HG03565 (cell line): ENCODE data around the gene PKHD1.

Source experiments
- ATAC-seq: cut with Tn5 transposase; IDR thresholded peaks from one replicate; pipeline ENCODE4 v1.9.1; 2021; ENCODE audit warnings: mild to moderate bottlenecking, moderate library complexity; ENCODE audit not compliant: unreplicated experiment

The PKHD1 gene

GRCh38 chr6:52087498-52087999 lies at the start of gene PKHD1:
PKHD1 (minus strand) TSS chr6:52087613; CDS start chr6:52084933, 2,680 bp downstream.
- no peak for ATAC-seq

DNA sequence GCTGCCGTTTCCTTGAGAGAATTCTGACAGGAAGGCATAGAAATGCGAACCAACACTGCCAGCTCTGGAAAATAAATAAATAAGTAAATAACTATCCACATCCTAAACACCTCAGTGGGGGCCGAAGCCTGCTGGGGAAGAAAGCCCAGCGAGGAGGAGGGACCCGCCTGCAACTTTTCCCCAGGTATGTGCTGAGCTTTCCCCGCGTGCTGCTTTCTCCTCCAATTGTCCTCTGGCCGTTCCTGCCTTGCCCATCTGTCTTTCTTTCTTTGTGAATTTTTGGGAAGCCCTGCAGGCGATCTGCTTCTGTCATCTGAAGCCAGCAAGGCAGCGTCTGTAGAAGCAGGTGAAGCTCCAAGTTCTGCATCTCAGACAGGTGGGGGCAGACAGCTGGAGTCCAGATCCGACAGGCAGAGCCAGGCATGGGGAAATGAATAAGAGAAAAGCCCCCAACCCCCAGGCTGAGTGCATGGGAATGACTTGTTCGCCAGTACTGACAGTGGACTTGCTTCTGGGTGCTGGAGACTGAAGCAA lies 49.6 kb upstream of the PKHD1 start:
- no peak for ATAC-seq

DNA sequence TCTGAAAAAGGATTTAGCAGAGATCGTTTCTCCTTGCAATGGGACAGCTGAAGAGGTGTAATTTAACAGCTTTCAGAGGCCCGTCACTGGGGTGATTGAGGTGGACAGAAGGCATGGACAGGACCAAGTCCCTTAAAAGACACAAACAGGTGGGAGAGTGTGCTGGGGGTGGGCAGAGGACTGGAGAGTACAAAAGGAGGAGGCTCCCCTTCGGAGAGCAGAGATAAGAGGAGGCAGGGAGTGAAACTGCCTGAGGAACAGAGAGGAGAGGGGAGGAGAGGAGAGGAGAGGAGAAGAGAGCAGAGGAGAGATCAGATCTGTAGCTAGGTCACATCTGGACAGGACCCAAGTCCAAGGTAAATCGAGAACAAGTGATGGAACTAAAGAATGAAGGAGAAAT lies 48.6 kb upstream of the PKHD1 start:
- ATAC-seq: no peak

DNA sequence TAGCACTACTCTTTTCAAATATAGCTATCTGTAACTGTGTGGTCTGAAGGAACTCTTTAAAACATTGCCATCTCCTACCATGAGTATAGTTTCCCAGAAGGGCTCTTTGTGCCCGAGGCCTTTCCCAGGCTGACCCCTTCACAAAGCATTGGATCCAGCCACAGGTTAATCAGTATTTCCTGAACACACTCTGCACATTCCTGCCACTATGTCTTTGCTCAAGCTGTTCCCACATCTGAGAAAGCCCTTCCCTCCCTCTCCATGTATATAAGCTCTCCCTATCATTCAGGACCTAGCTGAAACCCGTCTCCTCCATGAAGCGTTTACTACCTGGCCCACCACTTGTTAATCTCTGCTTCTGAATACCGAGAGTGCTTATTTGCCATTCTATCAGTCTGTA lies 47.8 kb upstream of the PKHD1 start:
- ATAC-seq: no peak

DNA sequence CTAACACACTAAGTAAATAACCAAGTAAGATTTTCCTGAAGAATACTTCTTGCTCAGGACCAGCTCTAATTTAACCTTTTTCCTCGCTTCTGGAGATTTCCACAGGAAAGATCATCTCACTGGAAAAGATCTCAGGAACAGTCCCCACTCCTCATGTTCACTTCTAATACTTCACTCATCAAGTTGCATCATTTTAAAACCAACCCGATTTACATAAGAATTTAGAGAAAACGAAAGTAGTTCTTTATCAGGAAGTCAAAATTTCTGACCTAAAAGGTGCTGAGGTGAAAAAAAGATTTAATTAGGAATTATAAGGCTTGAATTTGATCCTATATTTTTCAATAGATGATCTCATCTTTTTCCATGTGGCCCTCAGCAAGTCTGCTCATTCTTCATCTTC lies 46.6 kb upstream of the PKHD1 start:
- ATAC-seq: no peak

DNA sequence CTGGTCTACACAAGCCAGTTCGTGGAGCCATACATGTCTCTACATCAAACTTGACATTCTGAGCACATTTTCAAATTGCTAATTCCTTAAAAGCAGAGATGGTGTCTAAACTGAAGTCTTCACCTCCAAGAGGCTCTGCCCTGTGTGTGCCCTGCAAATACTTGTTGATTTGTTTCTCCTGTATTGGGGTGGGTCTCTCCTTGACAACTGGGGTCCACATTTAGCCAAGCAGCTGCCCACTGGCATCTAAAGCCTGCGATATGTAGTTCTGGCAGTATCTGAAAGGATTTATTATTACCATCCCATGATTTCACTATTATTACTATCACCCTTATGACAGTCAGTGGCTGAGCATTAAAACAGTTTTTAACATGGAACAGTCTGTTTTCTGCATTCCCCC lies 45.9 kb upstream of the PKHD1 start:
- no peak for ATAC-seq

DNA sequence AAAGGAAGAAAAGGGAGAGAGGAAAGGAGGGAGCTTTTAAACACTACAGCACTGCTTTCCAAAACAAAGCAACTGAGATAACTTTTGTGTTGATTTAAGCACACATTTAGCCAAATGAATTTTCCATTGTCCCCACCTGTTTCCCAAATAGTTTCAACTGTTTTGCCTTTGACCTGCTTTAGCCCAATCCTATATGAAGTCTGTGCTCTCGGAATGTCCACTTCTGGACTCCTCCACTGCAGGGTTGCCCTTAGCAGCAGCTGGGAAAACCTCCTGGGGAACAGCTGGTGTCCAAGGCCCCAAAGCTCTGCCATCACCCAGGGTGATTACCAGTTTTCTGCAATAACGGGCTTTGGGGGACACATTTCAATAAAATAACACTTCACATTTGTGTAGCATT lies 44.9 kb upstream of the PKHD1 start:
- no peak for ATAC-seq

DNA sequence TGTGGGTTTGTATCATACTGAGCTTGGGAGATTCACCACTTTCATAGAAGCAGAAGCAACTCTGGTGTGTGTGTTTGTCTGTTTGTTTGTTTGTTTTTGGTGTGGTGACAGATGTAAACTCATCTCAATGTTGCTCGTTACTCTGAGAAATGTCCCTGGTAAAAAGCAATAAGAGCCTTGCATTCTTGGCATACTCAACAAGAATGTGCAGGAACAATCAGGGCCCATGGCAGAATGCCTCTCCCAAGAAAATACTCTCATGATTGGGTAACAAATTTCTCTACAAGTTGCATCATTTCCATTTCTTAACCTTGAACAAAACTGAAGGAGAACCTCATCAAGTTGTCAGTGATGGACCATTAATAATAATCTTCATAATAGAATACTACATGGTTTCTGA lies 43.0 kb upstream of the PKHD1 start:
- no peak for ATAC-seq

DNA sequence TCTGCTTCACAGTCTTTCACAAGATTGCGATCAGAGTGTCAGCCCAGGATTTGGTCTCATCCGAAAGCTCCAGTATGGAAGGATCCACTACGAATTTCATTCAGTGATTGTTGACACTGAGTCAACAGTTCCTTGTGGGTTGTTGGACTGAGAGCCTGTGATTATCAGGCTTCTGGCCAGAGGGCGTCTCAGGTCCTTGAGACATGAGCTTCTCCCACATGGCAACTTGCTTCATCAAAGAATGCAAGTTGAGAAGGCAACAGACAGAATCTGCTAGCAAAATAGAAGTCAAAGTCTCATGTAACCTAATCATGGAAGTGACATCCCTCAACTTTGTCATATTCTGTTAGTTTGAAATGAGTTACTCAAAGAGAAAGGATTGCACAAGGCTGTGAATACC lies 40.5 kb upstream of the PKHD1 start:
- no peak for ATAC-seq

GRCh38 chr6:52126231-52126630 lies 38.8 kb upstream of the PKHD1 start:
- no peak for ATAC-seq

DNA sequence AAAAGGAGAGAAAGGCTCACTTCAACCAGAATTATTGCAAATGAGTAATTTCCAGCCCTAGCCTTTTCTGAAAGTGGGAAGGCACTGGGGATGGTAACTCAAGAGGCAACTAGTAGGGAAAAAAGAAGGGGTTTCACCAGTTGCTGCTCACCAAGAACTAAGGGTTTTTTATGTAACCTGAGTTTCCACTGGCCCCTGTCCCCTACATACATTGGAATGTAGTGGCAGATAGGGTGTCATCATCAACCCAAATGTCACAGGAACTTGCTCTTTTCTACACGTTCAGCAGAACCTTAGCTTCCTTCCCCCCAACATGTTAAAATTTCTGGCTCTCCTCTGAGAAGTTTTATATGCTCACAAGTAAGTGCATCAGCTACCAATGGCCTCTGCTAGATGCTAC lies 38.2 kb upstream of the PKHD1 start:
- ATAC-seq: no peak

DNA sequence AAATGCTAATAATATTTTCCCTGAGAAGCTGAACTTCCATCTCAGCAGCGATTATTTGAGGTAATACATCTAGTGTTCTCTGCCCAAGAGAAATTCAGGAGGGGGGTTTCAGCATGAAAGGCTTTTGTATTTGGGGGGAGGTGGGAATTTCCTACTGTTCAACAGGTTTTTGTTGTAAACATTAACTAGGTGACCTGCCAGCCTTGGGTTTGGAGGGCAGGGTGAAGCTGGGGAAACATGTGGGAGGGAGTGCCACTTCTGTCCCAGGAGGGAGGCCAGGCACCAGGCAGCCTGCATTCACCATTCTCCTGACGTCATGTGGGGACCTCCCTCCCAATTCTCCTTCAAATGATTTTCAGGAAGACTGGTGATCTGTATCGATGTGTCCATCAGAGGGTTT lies 37.7 kb upstream of the PKHD1 start:
- no peak for ATAC-seq

DNA sequence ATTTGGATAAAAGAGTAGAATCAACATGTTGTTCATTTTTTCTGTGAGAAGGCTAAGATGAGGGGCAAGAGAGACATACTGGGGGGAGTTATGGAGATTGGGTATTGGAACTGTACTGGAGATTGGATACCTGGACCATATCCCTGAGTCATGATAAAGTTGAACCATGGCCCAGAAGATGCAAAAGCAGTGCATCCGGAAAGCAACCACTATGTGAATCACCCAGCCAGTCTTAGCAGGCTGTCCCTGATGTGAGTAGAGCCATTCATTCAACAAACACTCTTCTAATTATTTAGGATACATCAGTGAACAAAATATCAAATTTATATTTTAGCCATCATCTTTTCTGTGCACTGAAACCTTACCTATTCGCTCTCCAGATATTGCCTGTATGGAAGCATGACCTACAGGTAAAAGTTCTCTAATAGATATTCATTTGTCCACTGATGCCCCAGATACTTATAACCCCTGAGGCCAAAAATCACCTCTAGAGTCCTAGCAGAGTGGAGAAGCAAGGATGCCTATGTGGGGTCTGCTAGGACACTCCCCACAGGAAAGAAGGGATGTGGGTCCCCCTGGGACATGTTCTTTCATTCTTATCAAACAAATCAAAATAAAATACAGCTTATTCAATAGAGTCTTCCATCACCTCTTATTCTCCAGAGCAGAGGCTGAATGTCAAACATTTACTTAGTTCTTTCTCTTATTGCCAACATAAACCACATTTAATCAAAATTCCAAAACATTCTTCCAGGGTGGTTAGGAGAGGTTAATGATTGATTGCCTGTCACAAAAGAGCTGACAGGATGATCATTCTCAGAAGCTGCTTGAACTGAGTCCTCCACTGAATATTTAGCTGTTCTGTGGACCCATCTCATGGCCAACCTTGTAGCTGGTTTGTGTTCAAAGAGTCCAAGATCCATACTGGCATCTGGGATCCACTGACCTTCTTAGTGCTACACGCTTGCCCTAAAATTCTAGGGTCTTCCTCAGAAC lies 37.0 kb upstream of the PKHD1 start:
- no peak for ATAC-seq

DNA sequence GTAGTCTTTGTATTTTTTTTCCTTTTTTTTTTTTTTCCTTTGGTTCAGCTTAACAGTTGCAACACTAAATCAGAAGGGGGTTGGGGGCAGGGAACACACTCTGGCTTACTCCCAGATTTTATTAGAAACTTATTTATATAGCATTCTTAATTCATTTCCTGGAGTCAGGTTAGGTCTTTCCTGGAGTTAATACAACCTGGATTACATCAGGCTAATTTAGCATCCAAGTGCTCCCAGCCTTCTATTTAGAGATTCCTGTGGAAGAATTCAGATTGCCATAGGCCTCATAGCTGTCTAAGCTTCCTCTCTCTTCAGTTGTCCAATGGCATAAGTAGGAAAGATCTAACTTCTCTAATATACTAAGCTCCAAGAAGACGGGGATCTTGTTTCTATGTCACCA lies 35.8 kb upstream of the PKHD1 start:
- no peak for ATAC-seq

GRCh38 chr6:52117352-52117751 lies 29.9 kb upstream of the PKHD1 start:
- ATAC-seq: no peak

DNA sequence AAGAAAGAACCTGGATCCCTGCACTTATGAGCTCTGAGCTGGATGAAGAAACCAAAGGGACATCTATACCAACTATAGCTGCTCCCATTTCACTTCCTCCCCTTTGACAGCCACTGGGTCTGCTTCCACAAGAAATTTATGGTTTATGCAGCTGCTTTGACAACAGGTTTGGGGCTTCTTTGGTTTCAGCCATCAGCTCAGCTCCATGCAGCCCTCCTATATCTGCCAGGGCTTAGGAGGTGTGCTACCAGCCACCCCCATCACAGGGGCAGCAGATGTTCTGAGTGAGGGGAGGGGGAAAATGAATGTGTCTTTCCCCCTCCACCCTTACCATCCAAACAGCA lies 29.2 kb upstream of the PKHD1 start:
- ATAC-seq: no peak

DNA sequence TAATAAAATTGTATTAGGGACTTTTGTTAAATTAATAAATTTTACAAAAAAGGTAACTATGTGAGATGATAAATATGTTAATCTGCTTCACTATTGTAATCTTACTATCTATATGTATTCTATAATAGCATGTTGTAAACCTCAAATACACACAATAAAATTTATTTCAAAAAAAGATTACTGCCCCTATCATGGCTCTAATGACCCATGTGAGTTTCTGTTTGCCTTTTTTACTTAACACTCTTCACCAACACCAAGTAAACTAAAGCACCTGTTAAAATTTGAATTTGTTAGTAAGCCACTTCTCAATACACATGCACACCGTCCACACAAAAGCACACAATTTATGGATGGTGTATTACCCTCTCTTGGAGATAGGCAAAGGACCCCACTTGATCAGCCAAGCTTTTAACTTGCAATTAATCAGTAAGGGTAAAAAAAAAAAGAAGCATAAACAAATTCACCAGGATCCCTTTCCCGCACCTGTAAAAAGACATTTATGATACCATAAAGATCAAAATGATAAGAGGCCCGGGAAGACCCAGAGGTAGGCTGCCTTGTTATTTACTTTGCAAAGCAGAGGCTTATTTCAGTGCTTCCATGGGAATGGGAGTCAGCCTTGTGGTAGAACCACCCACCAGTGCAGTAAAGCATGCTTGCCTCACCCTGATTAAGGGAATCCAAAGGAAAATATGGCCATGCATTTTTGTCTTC lies 28.6 kb upstream of the PKHD1 start:
- ATAC-seq: no peak

DNA sequence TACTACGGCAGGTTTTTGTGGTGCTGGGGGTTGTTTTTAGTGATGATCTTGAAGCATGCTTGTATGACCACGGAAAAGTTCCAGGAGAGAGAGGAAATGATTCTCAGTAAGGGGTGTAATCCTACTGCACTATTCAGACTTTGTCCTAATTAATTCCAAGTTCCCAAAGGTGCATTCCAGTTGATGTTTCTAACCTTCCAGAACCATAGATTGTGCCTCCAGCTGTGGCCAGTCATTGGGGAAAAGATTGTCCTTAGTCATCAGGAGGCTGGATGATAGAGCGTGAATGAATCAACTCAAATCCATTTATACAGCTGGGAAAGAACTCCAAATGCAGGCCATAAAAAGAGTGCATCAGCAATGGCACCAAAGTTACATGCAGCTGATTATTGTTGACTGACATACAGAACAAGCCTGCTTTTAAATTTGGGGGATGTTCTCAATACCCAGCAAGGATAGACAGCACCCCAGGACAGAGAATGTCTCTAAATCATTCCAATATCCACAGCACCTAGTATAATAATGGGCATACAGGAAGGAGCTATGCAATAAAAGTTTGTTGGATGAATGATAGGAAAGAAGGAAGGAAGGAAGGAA lies 27.8 kb upstream of the PKHD1 start:
- no peak for ATAC-seq

- ATAC-seq: no peak
Measured at GRCh38 chr6:52109171-52109571, 21.8 kb upstream of the PKHD1 start.

GRCh38 chr6:52108128-52108527 lies 20.7 kb upstream of the PKHD1 start:
- no peak for ATAC-seq

DNA sequence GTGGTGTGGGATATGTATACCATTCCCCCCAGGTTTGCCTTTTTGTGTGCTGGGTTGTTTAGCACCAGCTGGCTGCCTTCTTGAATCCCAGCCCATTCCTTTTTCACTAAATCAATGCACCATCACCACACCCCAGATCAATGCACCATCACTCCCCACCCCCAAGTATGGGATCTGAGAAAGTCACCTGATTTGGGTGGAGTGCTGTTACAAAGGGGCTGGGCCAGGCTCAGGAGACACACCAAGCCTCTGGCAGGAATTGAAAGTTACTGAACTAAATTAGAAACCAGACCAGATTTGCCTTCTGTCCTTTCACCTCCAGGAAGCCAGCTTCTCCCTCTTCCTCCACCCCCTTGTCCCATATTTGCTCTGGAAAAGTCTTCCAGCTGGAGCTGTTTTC lies 19.6 kb upstream of the PKHD1 start:
- ATAC-seq: no peak
